Measurements from ENCODE around the gene CELF6.

The CELF6 gene

GRCh38 chr15:72323752-72324151, 3.8 kb upstream of the CELF6 start:
- Histone ChIP-seq H3K4me3 (ENCODE audit: severe bottlenecking) (no peak overlapping the region), H3K36me3 (ENCODE audit: low read depth) (no peaks in the 10 kb centered on the region), H3K27ac (ENCODE audit: poor library complexity, severe bottlenecking) (no peak overlapping the region), H3K9me3 (ENCODE audit: severe bottlenecking) (peaks cover 4% of the 10 kb centered on the region), H3K4me1 (ENCODE audit: insufficient read depth, poor library complexity, severe bottlenecking) (peaks cover 6% of the 10 kb centered on the region), H3K27me3 (ENCODE audit: insufficient read depth, poor library complexity, severe bottlenecking) (no peaks in the 10 kb centered on the region)
- DNase-seq (ENCODE audit: low spot score), result no peak
- no peak for TF ChIP-seq CTCF (IDR thresholded peaks at IDR 0.05; ENCODE audit: poor library complexity, severe bottlenecking)
- no peak for ATAC-seq (ENCODE audit: low read depth)

GRCh38 chr15:72319360-72319984, 485 bp downstream of the CELF6 start:
- peaks cover 6% of the 10 kb centered on the region for H3K4me1 ChIP-seq (ENCODE audit: insufficient read depth, poor library complexity, severe bottlenecking)
- ATAC-seq (ENCODE audit: low read depth), result peak; percentile 83
- H3K4me3 ChIP-seq (ENCODE audit: severe bottlenecking), result peak overlapping the region; percentile 34
- H3K36me3 ChIP-seq (ENCODE audit: low read depth), result no peaks in the 10 kb centered on the region
- H3K27me3 ChIP-seq (ENCODE audit: insufficient read depth, poor library complexity, severe bottlenecking), result no peaks in the 10 kb centered on the region
- H3K9me3 ChIP-seq (ENCODE audit: severe bottlenecking), result peaks cover 4% of the 10 kb centered on the region
- TF ChIP-seq CTCF (IDR thresholded peaks at IDR 0.05; ENCODE audit: poor library complexity, severe bottlenecking), result no peak
- no peak overlapping the region for H3K27ac ChIP-seq (ENCODE audit: poor library complexity, severe bottlenecking)
- DNase-seq (ENCODE audit: low spot score), result peak; percentile 78

- H3K4me3 ChIP-seq (ENCODE audit: severe bottlenecking), result no peak overlapping the region
- ATAC-seq (ENCODE audit: low read depth) (no peak), DNase-seq (ENCODE audit: low spot score) (peak; percentile 30)
- H3K27me3 ChIP-seq (ENCODE audit: insufficient read depth, poor library complexity, severe bottlenecking), result no peaks in the 10 kb centered on the region
- no peaks in the 10 kb centered on the region for H3K36me3 ChIP-seq (ENCODE audit: low read depth)
- H3K4me1 ChIP-seq (ENCODE audit: insufficient read depth, poor library complexity, severe bottlenecking), result peaks cover 6% of the 10 kb centered on the region
- H3K9me3 ChIP-seq (ENCODE audit: severe bottlenecking), result peaks cover 1% of the 10 kb centered on the region
- no peak for TF ChIP-seq CTCF (IDR thresholded peaks at IDR 0.05; ENCODE audit: poor library complexity, severe bottlenecking)
- no peak overlapping the region for H3K27ac ChIP-seq (ENCODE audit: poor library complexity, severe bottlenecking)
Observed at GRCh38 chr15:72318408-72318942, 1.5 kb downstream of the CELF6 start.

GRCh38 chr15:72315706-72316370, 4.1 kb downstream of the CELF6 start:
- no peak overlapping the region for H3K27ac ChIP-seq (ENCODE audit: poor library complexity, severe bottlenecking)
- H3K4me1 ChIP-seq (ENCODE audit: insufficient read depth, poor library complexity, severe bottlenecking), result peaks cover 4% of the 10 kb centered on the region
- H3K9me3 ChIP-seq (ENCODE audit: severe bottlenecking), result no peaks in the 10 kb centered on the region
- ATAC-seq (ENCODE audit: low read depth) (no peak), DNase-seq (ENCODE audit: low spot score) (peak; percentile 65)
- no peak for TF ChIP-seq CTCF (IDR thresholded peaks at IDR 0.05; ENCODE audit: poor library complexity, severe bottlenecking)
- H3K36me3 ChIP-seq (ENCODE audit: low read depth), result no peaks in the 10 kb centered on the region
- no peaks in the 10 kb centered on the region for H3K27me3 ChIP-seq (ENCODE audit: insufficient read depth, poor library complexity, severe bottlenecking)
- no peak overlapping the region for H3K4me3 ChIP-seq (ENCODE audit: severe bottlenecking)

- ATAC-seq (ENCODE audit: low read depth) (no peak), DNase-seq (ENCODE audit: low spot score) (no peak)
- Histone ChIP-seq H3K36me3 (ENCODE audit: low read depth) (no peaks in the 10 kb centered on the region), H3K4me1 (ENCODE audit: insufficient read depth, poor library complexity, severe bottlenecking) (no peaks in the 10 kb centered on the region), H3K27me3 (ENCODE audit: insufficient read depth, poor library complexity, severe bottlenecking) (no peaks in the 10 kb centered on the region), H3K27ac (ENCODE audit: poor library complexity, severe bottlenecking) (no peak overlapping the region), H3K9me3 (ENCODE audit: severe bottlenecking) (no peaks in the 10 kb centered on the region), H3K4me3 (ENCODE audit: severe bottlenecking) (no peak overlapping the region)
- TF ChIP-seq CTCF (IDR thresholded peaks at IDR 0.05; ENCODE audit: poor library complexity, severe bottlenecking), result no peak
Observed at GRCh38 chr15:72313881-72314280, 6.1 kb downstream of the CELF6 start.
